ENCODE results near the gene OCA2.

Gene OCA2

GRCh38 chr15:28003302-28004037, 95.6 kb downstream of the OCA2 start:
- no peak overlapping the region for H3K9ac ChIP-seq (ENCODE audit: low read length)
- no peak for TF ChIP-seq CTCF (IDR thresholded peaks at IDR 0.05; ENCODE audit: low read depth, low read length)
- no peak for TF ChIP-seq EZH2phosphoT487 (IDR thresholded peaks at IDR 0.05; ENCODE audit: low read depth)
- no peaks in the 10 kb centered on the region for H4K20me1 ChIP-seq (ENCODE audit: insufficient read depth, low read length)
- H3K27me3 ChIP-seq (ENCODE audit: low read depth, low read length), result no peaks in the 10 kb centered on the region
- H3K9me3 ChIP-seq (ENCODE audit: insufficient read depth, low read length), result no peaks in the 10 kb centered on the region
- H2AFZ ChIP-seq (ENCODE audit: low read depth, low read length), result no peak overlapping the region
- H3K4me1 ChIP-seq (ENCODE audit: low read length), result no peaks in the 10 kb centered on the region
- H3K79me2 ChIP-seq (ENCODE audit: low read length), result no peaks in the 10 kb centered on the region
- no peak overlapping the region for H3K4me3 ChIP-seq (ENCODE audit: low read length)
- no peaks in the 10 kb centered on the region for H3K36me3 ChIP-seq (replicated peaks; ENCODE audit: low read depth, low read length)
- no peak overlapping the region for H3K4me2 ChIP-seq (ENCODE audit: low read length)
- H3K27ac ChIP-seq (ENCODE audit: low read length), result no peak overlapping the region

- H2AFZ ChIP-seq (ENCODE audit: low read depth, low read length), result no peak overlapping the region
- no peaks in the 10 kb centered on the region for H3K9me3 ChIP-seq (ENCODE audit: insufficient read depth, low read length)
- no peaks in the 10 kb centered on the region for H4K20me1 ChIP-seq (ENCODE audit: insufficient read depth, low read length)
- no peak overlapping the region for H3K27ac ChIP-seq (ENCODE audit: low read length)
- H3K4me2 ChIP-seq (ENCODE audit: low read length), result no peak overlapping the region
- no peaks in the 10 kb centered on the region for H3K79me2 ChIP-seq (ENCODE audit: low read length)
- no peak overlapping the region for H3K9ac ChIP-seq (ENCODE audit: low read length)
- no peak for TF ChIP-seq EZH2phosphoT487 (IDR thresholded peaks at IDR 0.05; ENCODE audit: low read depth)
- TF ChIP-seq CTCF (IDR thresholded peaks at IDR 0.05; ENCODE audit: low read depth, low read length), result no peak
- no peak overlapping the region for H3K4me3 ChIP-seq (ENCODE audit: low read length)
- H3K4me1 ChIP-seq (ENCODE audit: low read length), result no peaks in the 10 kb centered on the region
- no peaks in the 10 kb centered on the region for H3K27me3 ChIP-seq (ENCODE audit: low read depth, low read length)
- H3K36me3 ChIP-seq (replicated peaks; ENCODE audit: low read depth, low read length), result no peaks in the 10 kb centered on the region
Measured at GRCh38 chr15:28002867-28003266, 96.2 kb downstream of the OCA2 start.

GRCh38 chr15:28002136-28002861, 96.8 kb downstream of the OCA2 start:
- no peaks in the 10 kb centered on the region for H3K4me1 ChIP-seq (ENCODE audit: low read length)
- no peak for TF ChIP-seq EZH2phosphoT487 (IDR thresholded peaks at IDR 0.05; ENCODE audit: low read depth)
- TF ChIP-seq CTCF (IDR thresholded peaks at IDR 0.05; ENCODE audit: low read depth, low read length), result no peak
- no peaks in the 10 kb centered on the region for H3K36me3 ChIP-seq (replicated peaks; ENCODE audit: low read depth, low read length)
- H3K9ac ChIP-seq (ENCODE audit: low read length), result no peak overlapping the region
- H3K4me2 ChIP-seq (ENCODE audit: low read length), result no peak overlapping the region
- no peaks in the 10 kb centered on the region for H3K79me2 ChIP-seq (ENCODE audit: low read length)
- no peak overlapping the region for H3K27ac ChIP-seq (ENCODE audit: low read length)
- no peaks in the 10 kb centered on the region for H4K20me1 ChIP-seq (ENCODE audit: insufficient read depth, low read length)
- no peak overlapping the region for H3K4me3 ChIP-seq (ENCODE audit: low read length)
- no peaks in the 10 kb centered on the region for H3K9me3 ChIP-seq (ENCODE audit: insufficient read depth, low read length)
- no peak overlapping the region for H2AFZ ChIP-seq (ENCODE audit: low read depth, low read length)
- H3K27me3 ChIP-seq (ENCODE audit: low read depth, low read length), result no peaks in the 10 kb centered on the region

- TF ChIP-seq EZH2phosphoT487 (IDR thresholded peaks at IDR 0.05; ENCODE audit: low read depth), result no peak
- TF ChIP-seq CTCF (IDR thresholded peaks at IDR 0.05; ENCODE audit: low read depth, low read length), result no peak
Measured at GRCh38 chr15:28001641-28002040, 97.5 kb downstream of the OCA2 start.

More at GRCh38 chr15:28001641-28002040, 97.5 kb downstream of the OCA2 start:
- Histone ChIP-seq H3K9me3 (ENCODE audit: insufficient read depth, low read length) (no peaks in the 10 kb centered on the region), H3K27ac (ENCODE audit: low read length) (no peak overlapping the region), H2AFZ (ENCODE audit: low read depth, low read length) (no peak overlapping the region), H3K9ac (ENCODE audit: low read length) (no peak overlapping the region), H3K4me2 (ENCODE audit: low read length) (no peak overlapping the region), H3K4me3 (ENCODE audit: low read length) (no peak overlapping the region), H3K36me3 (replicated peaks; ENCODE audit: low read depth, low read length) (no peaks in the 10 kb centered on the region), H4K20me1 (ENCODE audit: insufficient read depth, low read length) (no peaks in the 10 kb centered on the region), H3K4me1 (ENCODE audit: low read length) (no peaks in the 10 kb centered on the region), H3K27me3 (ENCODE audit: low read depth, low read length) (no peaks in the 10 kb centered on the region), H3K79me2 (ENCODE audit: low read length) (no peaks in the 10 kb centered on the region)
